Left lobe of liver (tissue), 2 donors: ENCODE data around the gene LACC1. TPM values are rescaled to one million over a fixed set of nuclear protein-coding genes. Genes with fewer than 3 reads are reported as not detected.

ENCODE experiments used
- ATAC-seq: fragments of 200-7000 bp; cut with Tn5 transposase; one replicate; pipeline ENCODE4 v1.9.1; 2020; ENCODE audit warnings: mild to moderate bottlenecking, moderate library complexity
- DNase-seq: peaks from one replicate; pipeline ENCODE4 v3.0.0-alpha.2; 2020; ENCODE audit warnings: low spot score
- total RNA-seq: library from RNA; stranded (reverse); gene quantifications from one replicate; pipeline ENCODE4 v1.2.1, GENCODE V29; 2021
- donor health status: DM: no; HTN: no; CAD: no; lungs with moderate emphysema.
- donor health status: DM: no; HTN: yes; CAD: no.

LACC1 gene
- total RNA-seq, result 3.7 TPM

DNA sequence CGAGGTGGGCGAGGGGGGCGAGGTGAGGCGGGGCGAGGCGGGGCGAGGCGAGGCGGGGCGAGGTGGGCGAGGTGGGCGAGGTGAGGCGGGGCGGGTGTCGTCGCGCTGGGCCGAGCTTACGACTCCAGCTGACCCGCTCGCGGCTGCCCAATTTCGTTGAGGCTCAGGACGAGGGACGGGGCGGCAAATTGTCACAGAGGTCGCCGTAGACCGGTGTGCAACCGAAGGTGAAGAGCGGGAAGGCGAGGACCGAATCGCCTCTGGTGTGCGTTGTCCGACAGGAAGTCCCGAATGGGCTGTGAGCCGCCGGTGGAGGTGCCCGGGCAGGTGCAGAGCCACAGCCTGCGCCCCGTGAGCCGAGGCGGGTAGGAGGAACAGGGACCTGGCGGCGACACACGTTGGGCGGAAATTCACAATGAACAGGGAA is at the start of gene LACC1:
Gene LACC1 (plus strand): TSS at position 150 of the 427 bp plus-strand sequence. CDS start 1,082 bp downstream, outside the sequence.
- DNase-seq, result peak; percentile 65

DNA sequence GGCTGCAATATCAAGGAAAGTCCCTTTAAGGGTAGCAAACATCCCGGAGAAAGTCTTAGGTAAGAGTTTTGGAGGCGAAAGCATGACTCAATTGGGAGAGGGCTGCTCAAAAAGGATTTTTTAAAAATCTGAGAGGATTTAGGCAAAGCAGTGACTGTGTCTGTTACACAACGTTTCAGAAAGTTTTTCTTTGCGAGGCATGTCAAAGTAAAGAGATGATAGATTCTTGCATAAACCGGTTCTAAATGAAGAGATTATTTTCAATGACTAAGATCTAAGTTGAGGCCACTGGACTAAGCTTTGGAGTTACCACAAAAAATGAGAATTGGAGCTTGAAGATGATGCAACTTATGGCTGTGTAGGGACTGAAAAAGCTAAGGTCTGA is 49.2 kb upstream of the LACC1 start:
- DNase-seq (no peak), ATAC-seq (no peak)

More for the DNA sequence above, at the start of gene LACC1:
- ATAC-seq, result peak; percentile 70

DNA sequence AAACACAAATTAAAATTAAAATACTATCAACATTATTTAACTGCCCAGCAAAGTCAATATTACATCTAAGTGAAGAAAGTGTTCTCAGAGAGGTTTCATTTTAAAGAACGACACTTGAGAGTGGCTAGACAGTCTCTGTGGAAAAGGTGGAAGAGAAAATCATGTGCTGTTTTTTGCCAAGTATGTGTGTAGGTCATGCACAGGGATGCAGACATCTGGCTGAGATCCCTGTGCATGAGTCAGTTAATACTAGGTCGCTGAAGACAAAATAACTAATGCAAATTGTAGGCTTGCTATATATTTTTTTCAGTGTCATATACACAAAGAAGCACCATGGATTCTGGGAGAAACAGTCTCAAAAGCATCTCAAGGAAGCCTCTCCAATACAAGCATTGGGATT is 48.6 kb upstream of the LACC1 start:
- ATAC-seq, result no peak

DNA sequence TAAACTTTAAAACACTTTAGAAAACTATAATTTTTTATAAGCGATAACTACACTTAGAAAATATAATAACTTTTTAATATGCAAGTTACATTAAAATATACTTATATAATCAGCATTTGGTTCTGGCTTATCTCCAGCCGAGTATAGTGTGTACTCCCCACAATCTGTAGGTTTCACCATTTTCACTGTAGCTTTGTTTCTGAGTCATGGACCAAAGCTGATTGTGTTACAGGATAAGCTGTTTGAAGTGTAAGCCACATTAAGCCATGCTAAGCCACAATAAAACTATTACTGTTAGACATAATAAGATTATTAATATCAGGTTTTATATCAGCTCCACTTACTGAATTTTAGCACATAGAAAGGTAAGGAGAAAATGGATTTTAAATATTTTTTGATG is 44.0 kb upstream of the LACC1 start:
- ATAC-seq (no peak), DNase-seq (no peak)

More for the DNA sequence above, 48.6 kb upstream of the LACC1 start:
- no peak for DNase-seq

DNA sequence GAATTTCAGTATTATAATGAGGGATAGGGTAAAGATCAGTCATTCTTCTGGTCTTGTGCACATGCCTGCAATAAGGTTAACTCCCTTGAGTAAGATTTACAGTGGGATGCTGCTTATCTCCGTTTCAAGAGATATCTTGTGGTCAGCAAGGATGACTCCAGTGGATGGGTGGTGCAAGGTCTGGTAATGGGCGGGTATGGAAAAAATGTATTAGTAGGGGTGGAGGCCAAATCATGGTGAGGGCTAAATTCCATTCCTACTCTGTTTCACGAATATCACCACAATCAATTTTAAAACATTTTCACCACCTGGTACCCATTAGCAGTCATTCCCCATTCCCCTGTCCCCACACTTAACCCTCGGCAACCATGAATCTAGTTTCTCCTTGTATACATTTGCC is 40.8 kb upstream of the LACC1 start:
- ATAC-seq (no peak), DNase-seq (no peak)

DNA sequence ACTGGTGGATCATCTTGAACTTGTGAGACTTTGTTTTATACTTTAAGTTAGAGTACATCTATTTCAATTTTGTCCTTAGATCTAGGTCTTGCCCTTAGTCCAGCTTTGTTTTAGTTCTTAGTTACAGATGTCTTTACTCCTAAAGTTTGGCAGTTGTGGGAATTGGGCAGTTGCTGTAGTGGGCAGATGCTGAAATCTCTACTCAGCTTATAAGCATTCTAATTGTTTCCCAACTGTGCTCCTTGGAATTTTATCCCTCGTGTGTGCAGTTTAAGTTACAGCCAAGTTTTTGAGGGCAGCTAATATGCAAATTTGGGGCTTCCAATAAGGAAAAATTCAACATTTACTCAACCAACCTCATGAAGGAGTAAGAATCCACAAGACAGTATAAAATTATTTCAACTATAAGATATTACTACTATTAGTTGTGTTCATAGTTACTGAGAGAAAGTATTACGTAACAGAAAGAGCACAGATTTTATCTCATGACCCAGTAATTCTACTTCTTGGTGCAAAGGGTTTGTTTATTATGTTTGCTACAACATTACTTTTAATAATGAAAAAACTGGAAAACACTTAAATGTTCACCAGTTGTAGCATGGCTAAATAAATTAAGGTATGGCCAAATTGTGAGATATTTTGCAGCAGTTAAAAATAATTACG is 33.1 kb upstream of the LACC1 start:
- ATAC-seq (no peak), DNase-seq (no peak)

DNA sequence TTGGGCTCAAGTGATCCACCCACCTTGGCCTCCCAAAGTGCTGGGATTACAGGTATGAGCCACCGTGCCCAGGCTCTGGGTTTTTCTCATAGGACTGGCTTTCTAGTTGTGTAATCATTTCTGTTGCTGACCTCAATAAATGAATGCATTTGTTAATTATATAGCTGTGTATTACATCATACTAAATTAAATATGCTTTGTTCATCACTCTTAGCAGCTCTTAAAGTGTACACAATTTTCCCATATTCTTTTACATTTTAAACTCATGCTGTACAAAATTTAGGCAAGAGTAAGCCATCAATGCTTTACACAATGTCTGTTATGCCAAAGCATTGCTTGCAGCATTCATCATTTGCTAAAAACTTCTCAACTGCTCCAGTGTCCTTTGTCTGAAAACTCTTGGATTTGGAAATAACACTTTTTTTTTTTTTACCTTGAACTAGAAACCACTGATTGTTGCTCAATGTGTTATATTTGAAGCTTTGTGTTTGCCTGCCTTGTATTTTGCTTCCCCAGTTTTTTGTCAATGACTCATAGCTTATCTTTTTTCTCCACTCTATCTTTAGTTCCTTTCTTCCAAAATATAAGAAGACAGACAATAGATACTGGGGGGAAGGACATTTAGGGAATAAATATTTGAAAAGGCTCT is 31.6 kb upstream of the LACC1 start:
- ATAC-seq (no peak), DNase-seq (no peak)

DNA sequence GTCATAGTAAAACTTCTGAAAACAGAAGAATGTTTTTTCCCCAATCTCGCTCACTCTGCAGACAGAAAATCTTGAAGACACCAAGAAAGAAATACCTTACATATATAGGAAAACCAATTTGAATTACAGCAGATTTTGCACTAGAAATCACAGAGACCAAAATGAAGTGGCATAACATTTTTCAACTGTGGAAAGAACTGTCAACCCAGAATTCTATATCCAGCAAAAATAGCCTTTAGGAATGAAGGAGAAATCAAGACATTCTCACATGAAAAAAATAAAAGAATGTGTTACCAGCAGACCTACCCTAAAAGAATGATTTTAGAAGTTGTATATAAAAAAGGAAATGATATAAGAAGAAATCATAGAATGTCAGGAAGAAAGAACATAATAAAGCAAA is 28.8 kb upstream of the LACC1 start:
- DNase-seq (no peak), ATAC-seq (no peak)

DNA sequence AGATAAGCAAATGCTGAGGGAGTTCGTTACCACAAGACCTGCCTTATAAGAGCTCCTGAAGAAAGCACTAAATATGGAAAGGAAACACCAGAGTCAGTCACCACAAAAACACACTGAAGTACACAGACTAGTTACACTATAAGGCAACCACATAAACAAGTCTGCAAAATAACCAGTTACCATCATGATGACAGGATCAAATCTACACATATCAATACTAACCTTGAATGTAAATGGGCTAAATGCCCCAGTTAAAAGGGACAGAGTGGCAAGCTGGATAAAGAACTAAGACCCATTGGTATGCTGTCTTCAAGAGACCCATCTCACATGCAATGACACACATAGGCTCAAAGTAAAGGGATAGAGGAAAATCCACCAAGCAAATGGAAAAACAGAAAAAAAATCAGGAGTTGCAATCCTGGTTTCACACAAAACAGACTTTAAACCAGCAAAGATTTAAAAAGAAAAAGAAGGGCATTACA is 26.7 kb upstream of the LACC1 start:
- DNase-seq, result no peak
- ATAC-seq, result no peak

DNA sequence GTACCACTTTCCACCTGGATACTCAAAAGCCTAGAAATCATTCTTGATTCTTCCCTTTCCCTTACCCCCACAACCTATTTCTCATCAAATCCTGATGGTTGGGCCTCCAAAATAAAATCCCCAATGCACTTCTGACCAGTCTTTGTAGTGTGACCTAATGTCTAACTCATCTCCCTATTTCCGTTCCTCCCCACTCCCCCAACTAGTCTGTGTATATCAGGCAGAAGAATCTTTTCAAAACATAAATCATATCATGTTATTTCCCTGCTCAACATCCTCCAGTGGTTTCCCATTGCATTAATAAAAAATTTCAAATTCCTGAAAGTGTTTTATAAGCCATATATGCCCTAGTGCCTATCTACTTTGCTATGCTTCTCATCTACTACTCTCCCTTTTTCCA is 17.8 kb upstream of the LACC1 start:
- ATAC-seq (no peak), DNase-seq (no peak)

DNA sequence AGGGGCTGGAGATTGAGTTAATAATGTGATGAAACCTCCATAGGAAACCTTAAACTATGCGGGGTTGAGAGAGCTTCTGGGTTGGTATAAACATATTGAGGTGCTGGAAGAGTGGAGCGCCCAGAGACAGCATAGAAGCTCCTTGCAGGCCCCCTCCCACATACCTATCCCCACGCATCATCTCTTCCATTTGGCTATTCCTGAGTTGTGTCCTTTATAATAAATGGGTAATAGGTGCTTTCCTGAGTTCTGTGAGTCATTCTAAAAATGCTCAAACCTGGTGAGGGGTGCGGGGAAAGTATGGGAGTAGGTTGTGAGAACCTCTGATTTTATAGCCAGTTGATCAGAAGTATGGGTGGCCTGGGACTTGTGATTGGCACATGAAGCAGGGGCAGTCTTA is 14.8 kb upstream of the LACC1 start:
- DNase-seq (no peak), ATAC-seq (no peak)

DNA sequence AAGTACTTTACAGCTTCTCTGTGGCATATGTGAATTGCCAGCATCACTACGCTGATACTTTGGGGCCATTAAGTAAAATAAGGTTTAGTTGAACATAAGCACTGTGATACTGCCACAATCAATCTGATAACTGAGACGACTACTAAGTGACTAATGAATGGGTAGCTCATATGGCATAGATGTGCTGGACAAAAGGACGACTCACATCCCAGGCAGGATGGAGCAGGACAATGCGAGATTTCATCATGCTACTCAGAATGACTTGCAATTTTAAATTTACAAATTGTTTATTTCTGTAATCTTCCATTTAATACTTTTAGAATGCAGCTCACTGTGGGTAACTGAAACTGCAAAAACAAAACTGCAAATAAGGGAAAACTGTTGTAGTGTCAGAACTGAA is 13.8 kb upstream of the LACC1 start:
- DNase-seq (no peak), ATAC-seq (no peak)

DNA sequence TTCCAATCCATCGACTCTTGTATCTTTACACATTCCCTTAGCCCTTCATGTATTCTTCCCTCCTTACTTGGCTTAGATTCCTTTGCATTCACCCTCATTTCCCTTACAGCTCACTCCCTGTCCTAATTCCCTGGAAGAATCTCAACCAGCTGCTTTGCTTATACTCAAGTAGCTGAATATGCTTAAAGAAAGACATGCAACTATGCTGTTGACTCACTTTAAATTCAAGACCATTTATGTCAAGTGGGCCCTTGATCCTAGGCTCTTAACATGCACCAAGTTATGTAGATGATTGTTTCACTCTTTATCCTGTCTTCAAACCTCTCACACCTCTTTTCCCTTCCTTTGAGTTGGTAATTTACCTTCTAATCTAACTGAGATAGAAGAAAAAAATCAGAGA is 7.5 kb upstream of the LACC1 start:
- DNase-seq (no peak), ATAC-seq (no peak)

DNA sequence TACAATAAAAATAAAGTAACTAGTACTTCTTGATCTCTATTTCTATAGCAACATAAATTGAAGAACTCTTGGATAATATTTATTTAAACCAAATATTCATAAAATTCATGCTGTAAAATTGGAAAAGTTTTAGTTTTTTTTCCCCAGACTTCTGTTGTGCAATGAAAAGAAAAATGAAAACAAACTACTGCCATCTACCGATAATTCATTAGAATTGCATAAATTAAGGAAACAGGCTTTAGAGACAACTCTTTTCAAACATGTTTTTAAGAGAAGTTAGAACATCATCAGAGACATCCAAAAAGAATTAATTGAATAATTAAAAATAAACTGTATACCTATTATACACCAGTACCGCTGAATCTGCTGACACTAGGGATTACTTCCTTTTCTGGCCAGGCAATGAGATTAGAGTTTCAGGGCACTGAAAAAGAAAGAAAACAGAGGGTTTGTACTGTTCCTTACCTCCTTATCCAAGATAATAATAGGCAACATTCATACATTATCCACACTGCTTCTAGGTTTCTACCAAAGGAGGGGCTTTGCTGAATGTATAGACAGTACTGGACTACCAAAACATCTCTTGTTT is 5.1 kb upstream of the LACC1 start:
- ATAC-seq, result no peak
- DNase-seq, result no peak

DNA sequence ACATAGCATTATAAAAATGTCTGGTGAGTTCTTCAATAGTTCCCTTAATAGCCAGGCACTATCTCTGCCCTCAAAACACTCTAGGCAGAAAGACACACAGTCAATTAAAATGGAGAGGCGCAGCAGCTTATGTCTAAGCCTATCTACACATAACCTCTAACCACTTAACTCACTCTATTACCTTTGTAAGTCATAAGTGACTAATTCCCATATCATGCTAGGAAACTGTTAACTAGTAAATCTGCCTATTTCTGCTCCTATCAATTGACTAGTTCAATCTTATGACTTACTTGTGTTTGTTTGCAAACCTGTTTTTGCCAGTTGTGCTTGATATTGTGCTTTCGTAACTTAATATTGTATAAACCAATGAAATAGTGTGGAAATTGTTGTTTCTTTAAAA is 3.3 kb upstream of the LACC1 start:
- no peak for DNase-seq
- no peak for ATAC-seq

DNA sequence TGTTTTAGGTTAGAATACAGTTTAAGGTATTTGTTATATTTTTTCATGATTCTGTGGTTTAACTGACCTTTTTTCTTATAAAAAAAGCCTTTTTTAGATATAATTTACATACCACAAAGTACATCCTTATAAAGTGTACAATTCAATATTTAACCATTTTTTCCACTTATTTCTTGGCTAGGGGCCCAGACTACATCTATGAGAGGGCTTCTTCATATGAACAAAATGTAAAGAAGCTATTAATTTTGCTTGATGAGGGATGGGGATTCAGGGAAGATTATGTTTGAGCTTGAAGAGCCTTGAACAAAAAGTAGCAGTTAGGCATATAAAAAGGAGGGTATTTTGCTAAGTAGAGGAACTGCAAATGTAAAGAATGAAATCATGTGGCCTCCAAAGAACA is 2.4 kb upstream of the LACC1 start:
- no peak for ATAC-seq
- no peak for DNase-seq

DNA sequence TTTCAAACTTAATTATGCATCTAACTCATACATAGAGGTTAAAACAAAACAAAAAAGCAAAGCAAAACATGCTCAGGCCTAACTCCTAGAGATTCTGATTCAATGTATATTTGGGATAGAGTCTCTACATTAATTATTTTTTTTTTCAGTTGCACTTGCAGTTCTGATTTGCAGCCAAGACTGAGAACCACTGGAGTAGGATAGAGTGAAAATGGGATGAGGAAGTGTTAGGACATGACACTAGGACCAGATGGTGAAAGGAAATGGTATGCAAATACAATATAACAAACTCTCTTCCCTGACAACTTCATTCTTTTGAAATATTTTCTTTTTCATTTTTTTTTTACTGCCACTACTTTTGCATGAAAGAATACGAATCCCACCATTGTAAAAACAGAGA is 1.9 kb upstream of the LACC1 start:
- ATAC-seq, result no peak

DNA sequence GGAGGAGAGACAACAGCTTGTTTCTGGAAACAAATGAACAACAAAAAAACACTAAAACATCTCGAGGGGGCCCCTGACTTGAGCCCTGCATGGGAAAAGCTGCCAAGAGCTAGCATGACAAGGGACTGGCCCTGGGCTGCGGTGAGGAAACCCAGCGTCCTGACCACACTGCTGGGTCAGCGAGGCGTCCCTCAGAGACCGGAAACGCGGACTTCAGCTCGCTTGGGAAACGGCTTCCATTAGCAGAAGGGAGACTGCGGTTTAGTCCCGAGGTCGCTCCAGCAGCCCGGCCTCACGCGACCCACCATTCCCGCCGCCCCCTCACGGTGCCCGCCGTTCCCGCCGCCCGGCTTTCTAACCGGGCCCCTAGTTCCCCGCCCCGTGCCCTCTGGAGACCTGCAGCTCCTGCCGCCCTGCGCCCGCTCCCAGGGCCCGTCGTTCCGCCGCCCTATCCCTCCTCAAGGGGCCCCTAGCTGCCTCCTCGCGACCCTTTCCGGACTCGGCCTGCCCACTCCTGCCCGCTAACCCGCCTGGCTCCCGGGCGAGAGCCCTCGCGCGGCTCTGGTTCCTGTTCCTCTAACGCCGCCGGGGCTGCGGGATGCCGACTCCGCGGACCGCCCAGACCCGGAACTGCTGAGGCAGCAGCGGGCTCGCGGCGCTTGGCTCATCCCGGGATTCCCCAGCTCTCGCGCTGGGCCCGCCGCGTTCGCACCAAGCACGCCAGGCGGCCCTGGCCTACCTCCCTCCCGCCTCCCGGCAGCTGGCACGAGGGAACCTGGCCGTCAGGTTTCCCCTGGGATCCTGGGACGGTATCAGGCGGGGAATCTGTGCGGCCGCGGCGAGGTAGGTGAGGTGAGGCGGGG is 581 bp upstream of the LACC1 start, which contains the start of gene CCDC122:
Gene CCDC122 (minus strand): TSS at position 849 of the 863 bp plus-strand sequence. CDS start 10,364 bp downstream, outside the sequence.
- ATAC-seq (peak; percentile 89), DNase-seq (peak; percentile 83)

More for the DNA sequence above, 1.9 kb upstream of the LACC1 start:
- no peak for DNase-seq

DNA sequence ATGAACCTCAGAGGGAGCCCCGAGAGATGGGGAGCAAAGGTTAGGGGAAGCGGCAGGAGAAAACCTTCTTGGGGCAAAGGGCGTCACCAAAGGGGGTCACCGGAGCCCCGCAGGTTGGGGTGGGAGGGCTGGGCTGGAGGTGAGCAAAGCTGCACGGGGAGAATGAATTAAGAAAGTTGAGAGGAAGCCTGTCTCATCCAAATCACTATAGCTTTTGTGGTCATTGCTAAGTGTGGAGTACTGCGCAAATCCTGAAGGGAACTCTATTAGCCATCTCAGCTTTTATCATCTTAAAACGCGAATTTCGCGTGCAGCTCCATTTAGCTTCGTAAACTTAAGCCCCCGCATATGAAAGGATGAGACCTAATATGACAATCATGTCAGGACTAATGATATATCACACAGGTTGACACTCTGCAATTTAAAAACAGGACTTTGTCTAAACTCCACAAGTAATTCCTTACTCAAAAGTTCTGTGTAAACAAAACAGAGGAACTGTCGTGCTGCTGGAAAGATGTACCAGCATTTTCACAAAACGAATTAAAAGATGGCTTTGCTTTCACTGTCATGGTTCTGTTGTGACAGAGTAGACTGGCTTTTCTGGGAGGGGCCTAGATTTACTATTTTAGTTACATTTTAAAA is 631 bp downstream of the LACC1 start:
- DNase-seq (no peak), ATAC-seq (no peak)

DNA sequence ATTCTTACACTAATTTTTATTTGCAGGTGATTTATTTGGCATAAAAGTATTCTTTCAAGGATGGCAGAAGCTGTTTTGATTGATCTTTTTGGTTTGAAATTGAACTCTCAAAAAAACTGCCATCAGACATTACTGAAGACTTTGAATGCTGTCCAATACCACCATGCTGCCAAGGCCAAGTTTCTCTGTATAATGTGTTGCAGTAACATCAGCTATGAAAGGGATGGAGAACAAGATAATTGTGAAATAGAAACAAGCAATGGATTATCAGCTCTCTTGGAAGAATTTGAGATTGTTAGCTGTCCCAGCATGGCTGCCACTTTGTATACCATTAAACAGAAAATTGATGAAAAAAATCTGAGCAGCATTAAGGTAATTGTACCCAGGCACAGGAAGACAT is 1.2 kb downstream of the LACC1 start:
- no peak for DNase-seq
- no peak for ATAC-seq

DNA sequence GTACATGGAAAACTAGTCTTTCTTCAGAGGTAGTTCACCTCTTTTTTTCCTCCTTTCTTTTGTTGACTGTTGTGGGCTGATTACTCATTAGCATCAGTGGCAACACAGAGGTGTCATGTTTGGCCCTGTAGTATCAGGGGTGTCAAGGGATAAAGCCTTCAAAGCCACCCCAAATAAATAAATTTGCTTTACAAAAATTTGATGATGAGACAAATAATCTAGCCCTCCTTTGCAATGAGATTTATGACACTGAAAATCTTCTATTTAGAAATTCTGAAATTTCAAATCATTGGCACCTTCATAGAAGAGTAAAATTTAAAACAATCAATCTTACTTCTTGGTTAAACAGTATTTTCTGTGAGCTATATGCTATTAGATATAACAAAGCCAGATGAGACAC is 1.9 kb downstream of the LACC1 start:
- ATAC-seq, result no peak

More for the DNA sequence above, 1.9 kb downstream of the LACC1 start:
- DNase-seq, result no peak
